ENCODE measurements around the gene DYNC2I2. TPM values are rescaled to one million over a fixed set of nuclear protein-coding genes. Genes with fewer than 3 reads are reported as not detected.

The DYNC2I2 gene
- total and polyA plus RNA-seq, 2 experiments from 2014 or later: 48.7 to 78.3 TPM

DNA sequence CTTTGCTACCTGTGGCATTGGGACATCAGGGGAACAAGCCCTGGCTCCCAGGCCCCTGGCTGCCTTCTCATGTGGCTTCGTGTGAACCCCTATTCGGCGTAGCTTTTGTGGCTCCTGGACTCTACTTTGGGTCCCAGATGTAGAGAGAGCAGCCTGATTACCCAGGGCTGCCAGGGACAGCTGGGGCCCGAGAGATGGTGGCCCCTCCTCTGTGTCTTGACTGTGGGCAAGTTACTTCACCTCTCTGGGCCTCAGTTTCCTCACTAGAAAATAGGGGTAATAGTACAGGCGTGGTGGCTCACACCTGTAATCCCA, 47.7 kb upstream of the DYNC2I2 start:
- H3K4me3 Mint-ChIP-seq: 0 out of 3 replicates have a peak overlapping the region, but pooled peaks have one; percentile 24
- Histone ChIP-seq H3K27ac (ENCODE audit: low read depth) (no peak overlapping the region), H3K79me2 (replicated peaks; ENCODE audit: insufficient read depth) (no peaks in the 10 kb centered on the region), H4K20me1 (replicated peaks; ENCODE audit: insufficient read depth) (0 out of 2 replicates have a peak, but pooled peaks cover 2% of the 10 kb centered on the region), H3K36me3 (ENCODE audit: insufficient read depth) (no peaks in the 10 kb centered on the region), H3K27me3 (ENCODE audit: insufficient read depth) (no peaks in the 10 kb centered on the region; the same call in 1 of the 2 replicates), H3K9me2 (ENCODE audit: insufficient read depth) (no peaks in the 10 kb centered on the region), H3K4me2 (no peak overlapping the region), H3K4me3 (no peak overlapping the region), H3F3A (replicated peaks; ENCODE audit: low read depth) (peaks cover 18% of the 10 kb centered on the region), H3K4me1 (ENCODE audit: insufficient read depth) (peaks cover 5% of the 10 kb centered on the region; the same call in 1 of the 2 replicates), H2AFZ (no peak overlapping the region)
- no peaks in the 10 kb centered on the region; the same call in 2 of the 3 replicates for H3K9me3 Mint-ChIP-seq
- DNase-seq (ENCODE audit: low spot score) (no peak), ATAC-seq (no peak)
- H3K27ac Mint-ChIP-seq: no peak overlapping the region
- H3K36me3 Mint-ChIP-seq (ENCODE audit: low read depth): no peaks in the 10 kb centered on the region; the same call in 2 of the 3 replicates
- H3K27me3 Mint-ChIP-seq (ENCODE audit: insufficient read depth, low read depth, poor library complexity): peaks cover 13% of the 10 kb centered on the region
- no peak for TF ChIP-seq EZH2 (IDR thresholded peaks at IDR 0.05; ENCODE audit: low read depth, unreplicated experiment)
- TF ChIP-seq NANOG (IDR thresholded peaks at IDR 0.05; ENCODE audit: borderline replicate concordance): no peak
- no peak for TF ChIP-seq EZH2phosphoT487 (IDR thresholded peaks at IDR 0.05; ENCODE audit: unreplicated experiment)
- TF ChIP-seq STAT1 (IDR thresholded peaks at IDR 0.05; ENCODE audit: unreplicated experiment): no peak
- TF ChIP-seq JUNB (IDR thresholded peaks at IDR 0.05; ENCODE audit: unreplicated experiment): no peak
- TF ChIP-seq ZNF331 (CRISPR knock-in tag; IDR thresholded peaks at IDR 0.05; ENCODE audit: low read depth): no peak
- no peak for TF ChIP-seq POLR2AphosphoS5 (IDR thresholded peaks at IDR 0.05; ENCODE audit: low read depth)
- TF ChIP-seq ZNF114 (CRISPR knock-in tag; IDR thresholded peaks at IDR 0.05): no peak
- TF ChIP-seq, protein P1, sequence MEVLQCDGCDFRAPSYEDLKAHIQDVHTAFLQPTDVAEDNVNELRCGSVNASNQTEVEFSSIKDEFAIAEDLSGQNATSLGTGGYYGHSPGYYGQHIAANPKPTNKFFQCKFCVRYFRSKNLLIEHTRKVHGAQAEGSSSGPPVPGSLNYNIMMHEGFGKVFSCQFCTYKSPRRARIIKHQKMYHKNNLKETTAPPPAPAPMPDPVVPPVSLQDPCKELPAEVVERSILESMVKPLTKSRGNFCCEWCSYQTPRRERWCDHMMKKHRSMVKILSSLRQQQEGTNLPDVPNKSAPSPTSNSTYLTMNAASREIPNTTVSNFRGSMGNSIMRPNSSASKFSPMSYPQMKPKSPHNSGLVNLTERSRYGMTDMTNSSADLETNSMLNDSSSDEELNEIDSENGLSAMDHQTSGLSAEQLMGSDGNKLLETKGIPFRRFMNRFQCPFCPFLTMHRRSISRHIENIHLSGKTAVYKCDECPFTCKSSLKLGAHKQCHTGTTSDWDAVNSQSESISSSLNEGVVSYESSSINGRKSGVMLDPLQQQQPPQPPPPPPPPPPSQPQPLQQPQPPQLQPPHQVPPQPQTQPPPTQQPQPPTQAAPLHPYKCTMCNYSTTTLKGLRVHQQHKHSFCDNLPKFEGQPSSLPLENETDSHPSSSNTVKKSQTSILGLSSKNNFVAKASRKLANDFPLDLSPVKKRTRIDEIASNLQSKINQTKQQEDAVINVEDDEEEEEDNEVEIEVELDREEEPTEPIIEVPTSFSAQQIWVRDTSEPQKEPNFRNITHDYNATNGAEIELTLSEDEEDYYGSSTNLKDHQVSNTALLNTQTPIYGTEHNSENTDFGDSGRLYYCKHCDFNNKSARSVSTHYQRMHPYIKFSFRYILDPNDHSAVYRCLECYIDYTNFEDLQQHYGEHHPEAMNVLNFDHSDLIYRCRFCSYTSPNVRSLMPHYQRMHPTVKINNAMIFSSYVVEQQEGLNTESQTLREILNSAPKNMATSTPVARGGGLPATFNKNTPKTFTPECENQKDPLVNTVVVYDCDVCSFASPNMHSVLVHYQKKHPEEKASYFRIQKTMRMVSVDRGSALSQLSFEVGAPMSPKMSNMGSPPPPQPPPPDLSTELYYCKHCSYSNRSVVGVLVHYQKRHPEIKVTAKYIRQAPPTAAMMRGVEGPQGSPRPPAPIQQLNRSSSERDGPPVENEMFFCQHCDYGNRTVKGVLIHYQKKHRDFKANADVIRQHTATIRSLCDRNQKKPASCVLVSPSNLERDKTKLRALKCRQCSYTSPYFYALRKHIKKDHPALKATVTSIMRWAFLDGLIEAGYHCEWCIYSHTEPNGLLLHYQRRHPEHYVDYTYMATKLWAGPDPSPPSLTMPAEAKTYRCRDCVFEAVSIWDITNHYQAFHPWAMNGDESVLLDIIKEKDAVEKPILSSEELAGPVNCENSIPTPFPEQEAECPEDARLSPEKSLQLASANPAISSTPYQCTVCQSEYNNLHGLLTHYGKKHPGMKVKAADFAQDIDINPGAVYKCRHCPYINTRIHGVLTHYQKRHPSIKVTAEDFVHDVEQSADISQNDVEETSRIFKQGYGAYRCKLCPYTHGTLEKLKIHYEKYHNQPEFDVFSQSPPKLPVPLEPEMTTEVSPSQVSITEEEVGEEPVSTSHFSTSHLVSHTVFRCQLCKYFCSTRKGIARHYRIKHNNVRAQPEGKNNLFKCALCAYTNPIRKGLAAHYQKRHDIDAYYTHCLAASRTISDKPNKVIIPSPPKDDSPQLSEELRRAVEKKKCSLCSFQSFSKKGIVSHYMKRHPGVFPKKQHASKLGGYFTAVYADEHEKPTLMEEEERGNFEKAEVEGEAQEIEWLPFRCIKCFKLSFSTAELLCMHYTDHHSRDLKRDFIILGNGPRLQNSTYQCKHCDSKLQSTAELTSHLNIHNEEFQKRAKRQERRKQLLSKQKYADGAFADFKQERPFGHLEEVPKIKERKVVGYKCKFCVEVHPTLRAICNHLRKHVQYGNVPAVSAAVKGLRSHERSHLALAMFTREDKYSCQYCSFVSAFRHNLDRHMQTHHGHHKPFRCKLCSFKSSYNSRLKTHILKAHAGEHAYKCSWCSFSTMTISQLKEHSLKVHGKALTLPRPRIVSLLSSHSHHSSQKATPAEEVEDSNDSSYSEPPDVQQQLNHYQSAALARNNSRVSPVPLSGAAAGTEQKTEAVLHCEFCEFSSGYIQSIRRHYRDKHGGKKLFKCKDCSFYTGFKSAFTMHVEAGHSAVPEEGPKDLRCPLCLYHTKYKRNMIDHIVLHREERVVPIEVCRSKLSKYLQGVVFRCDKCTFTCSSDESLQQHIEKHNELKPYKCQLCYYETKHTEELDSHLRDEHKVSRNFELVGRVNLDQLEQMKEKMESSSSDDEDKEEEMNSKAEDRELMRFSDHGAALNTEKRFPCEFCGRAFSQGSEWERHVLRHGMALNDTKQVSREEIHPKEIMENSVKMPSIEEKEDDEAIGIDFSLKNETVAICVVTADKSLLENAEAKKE (CRISPR knock-in tag; IDR thresholded peaks at IDR 0.05): no peak
- TF ChIP-seq, protein P2, sequence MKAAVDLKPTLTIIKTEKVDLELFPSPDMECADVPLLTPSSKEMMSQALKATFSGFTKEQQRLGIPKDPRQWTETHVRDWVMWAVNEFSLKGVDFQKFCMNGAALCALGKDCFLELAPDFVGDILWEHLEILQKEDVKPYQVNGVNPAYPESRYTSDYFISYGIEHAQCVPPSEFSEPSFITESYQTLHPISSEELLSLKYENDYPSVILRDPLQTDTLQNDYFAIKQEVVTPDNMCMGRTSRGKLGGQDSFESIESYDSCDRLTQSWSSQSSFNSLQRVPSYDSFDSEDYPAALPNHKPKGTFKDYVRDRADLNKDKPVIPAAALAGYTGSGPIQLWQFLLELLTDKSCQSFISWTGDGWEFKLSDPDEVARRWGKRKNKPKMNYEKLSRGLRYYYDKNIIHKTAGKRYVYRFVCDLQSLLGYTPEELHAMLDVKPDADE (IDR thresholded peaks at IDR 0.05): no peak
- TF ChIP-seq, protein P3, sequence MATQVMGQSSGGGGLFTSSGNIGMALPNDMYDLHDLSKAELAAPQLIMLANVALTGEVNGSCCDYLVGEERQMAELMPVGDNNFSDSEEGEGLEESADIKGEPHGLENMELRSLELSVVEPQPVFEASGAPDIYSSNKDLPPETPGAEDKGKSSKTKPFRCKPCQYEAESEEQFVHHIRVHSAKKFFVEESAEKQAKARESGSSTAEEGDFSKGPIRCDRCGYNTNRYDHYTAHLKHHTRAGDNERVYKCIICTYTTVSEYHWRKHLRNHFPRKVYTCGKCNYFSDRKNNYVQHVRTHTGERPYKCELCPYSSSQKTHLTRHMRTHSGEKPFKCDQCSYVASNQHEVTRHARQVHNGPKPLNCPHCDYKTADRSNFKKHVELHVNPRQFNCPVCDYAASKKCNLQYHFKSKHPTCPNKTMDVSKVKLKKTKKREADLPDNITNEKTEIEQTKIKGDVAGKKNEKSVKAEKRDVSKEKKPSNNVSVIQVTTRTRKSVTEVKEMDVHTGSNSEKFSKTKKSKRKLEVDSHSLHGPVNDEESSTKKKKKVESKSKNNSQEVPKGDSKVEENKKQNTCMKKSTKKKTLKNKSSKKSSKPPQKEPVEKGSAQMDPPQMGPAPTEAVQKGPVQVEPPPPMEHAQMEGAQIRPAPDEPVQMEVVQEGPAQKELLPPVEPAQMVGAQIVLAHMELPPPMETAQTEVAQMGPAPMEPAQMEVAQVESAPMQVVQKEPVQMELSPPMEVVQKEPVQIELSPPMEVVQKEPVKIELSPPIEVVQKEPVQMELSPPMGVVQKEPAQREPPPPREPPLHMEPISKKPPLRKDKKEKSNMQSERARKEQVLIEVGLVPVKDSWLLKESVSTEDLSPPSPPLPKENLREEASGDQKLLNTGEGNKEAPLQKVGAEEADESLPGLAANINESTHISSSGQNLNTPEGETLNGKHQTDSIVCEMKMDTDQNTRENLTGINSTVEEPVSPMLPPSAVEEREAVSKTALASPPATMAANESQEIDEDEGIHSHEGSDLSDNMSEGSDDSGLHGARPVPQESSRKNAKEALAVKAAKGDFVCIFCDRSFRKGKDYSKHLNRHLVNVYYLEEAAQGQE (IDR thresholded peaks at IDR 0.05; ENCODE audit: unreplicated experiment): no peak
- TF ChIP-seq, protein P4, sequence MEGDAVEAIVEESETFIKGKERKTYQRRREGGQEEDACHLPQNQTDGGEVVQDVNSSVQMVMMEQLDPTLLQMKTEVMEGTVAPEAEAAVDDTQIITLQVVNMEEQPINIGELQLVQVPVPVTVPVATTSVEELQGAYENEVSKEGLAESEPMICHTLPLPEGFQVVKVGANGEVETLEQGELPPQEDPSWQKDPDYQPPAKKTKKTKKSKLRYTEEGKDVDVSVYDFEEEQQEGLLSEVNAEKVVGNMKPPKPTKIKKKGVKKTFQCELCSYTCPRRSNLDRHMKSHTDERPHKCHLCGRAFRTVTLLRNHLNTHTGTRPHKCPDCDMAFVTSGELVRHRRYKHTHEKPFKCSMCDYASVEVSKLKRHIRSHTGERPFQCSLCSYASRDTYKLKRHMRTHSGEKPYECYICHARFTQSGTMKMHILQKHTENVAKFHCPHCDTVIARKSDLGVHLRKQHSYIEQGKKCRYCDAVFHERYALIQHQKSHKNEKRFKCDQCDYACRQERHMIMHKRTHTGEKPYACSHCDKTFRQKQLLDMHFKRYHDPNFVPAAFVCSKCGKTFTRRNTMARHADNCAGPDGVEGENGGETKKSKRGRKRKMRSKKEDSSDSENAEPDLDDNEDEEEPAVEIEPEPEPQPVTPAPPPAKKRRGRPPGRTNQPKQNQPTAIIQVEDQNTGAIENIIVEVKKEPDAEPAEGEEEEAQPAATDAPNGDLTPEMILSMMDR (conservative IDR thresholded peaks at IDR 0.05; ENCODE audit: low read depth in 2 of 2): no peak
- no peak for TF ChIP-seq CREB1 (CRISPR knock-in tag; IDR thresholded peaks at IDR 0.05; ENCODE audit: low read depth)
- H3K4me1 Mint-ChIP-seq: peaks cover 5% of the 10 kb centered on the region; the same call in 1 of the 3 replicates
